HL-60 (cell line): ENCODE measurements around the gene PCNX2.

Experiments
- DNase-seq, 2 experiments: peaks; one replicate each; pipeline ENCODE4 v3.0.0-alpha.2; 2010 to 2020; ENCODE audit warnings: low read depth in 1 of 2, low spot score in 1 of 2
- H3K27ac ChIP-seq: fragments of 250-450 bp; sonication (Bioruptor Pico); replicated peaks from 2 replicates; pipeline ENCODE4 v1.5.1; 2020; ENCODE audit warnings: mild to moderate bottlenecking, moderate library complexity
- H3K27me3 ChIP-seq: fragments of 250-450 bp; sonication (Bioruptor Pico); 2 replicates; pipeline ENCODE4 v1.5.1; 2021; ENCODE audit warnings: mild to moderate bottlenecking, moderate library complexity; ENCODE audit not compliant: insufficient read depth, poor library complexity, severe bottlenecking
- H3K4me3 ChIP-seq: replicated peaks from 2 replicates; pipeline ENCODE4 v1.5.1; 2011; ENCODE audit warnings: mild to moderate bottlenecking, control low read depth, low read length; ENCODE audit not compliant: insufficient read depth
- GABPA ChIP-seq: IDR thresholded peaks from 2 replicates; pipeline ENCODE4 v1.6.1; 2012; ENCODE audit warnings: low read depth
- POLR2AphosphoS5 ChIP-seq: IDR thresholded peaks from 2 replicates; pipeline ENCODE4 v1.6.1; 2012; ENCODE audit warnings: low read depth
- SPI1 ChIP-seq: IDR thresholded peaks from 2 replicates; pipeline ENCODE4 v1.6.1; 2012; ENCODE audit warnings: low read depth, mild to moderate bottlenecking, borderline replicate concordance
- TF ChIP-seq, protein P1 (sequence below): IDR thresholded peaks from one replicate; pipeline ENCODE4 v1.5.1; 2011; ENCODE audit warnings: low read length, control low read depth, inconsistent platforms; ENCODE audit not compliant: insufficient read depth
- TF ChIP-seq, protein P2 (sequence below): IDR thresholded peaks from 2 replicates; pipeline ENCODE4 v1.6.1; 2012; ENCODE audit warnings: low read depth; ENCODE audit not compliant: insufficient replicate concordance

PCNX2 gene

DNA sequence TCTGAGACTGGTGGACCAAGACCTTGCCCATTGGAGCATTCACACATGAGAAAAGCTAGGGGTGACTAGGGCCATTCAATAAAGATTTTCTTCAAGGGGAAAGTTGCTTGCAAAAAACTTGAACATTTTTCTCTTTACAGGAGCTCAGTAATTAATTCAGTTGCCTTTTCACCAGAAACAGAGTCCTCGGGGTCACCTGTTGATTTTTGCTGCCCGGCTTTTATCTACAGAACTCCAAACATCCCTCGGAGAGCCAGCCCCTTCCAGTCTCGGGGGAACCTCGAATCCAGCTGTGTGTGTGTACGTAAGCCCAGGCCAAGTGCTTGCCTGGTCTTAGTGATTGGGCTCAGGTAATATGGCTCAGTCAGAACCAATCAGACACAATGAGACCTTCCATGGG is 47.5 kb downstream of the PCNX2 start:
- no peak overlapping the region for H3K4me3 ChIP-seq
- TF ChIP-seq, protein P1, sequence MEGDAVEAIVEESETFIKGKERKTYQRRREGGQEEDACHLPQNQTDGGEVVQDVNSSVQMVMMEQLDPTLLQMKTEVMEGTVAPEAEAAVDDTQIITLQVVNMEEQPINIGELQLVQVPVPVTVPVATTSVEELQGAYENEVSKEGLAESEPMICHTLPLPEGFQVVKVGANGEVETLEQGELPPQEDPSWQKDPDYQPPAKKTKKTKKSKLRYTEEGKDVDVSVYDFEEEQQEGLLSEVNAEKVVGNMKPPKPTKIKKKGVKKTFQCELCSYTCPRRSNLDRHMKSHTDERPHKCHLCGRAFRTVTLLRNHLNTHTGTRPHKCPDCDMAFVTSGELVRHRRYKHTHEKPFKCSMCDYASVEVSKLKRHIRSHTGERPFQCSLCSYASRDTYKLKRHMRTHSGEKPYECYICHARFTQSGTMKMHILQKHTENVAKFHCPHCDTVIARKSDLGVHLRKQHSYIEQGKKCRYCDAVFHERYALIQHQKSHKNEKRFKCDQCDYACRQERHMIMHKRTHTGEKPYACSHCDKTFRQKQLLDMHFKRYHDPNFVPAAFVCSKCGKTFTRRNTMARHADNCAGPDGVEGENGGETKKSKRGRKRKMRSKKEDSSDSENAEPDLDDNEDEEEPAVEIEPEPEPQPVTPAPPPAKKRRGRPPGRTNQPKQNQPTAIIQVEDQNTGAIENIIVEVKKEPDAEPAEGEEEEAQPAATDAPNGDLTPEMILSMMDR, result no peak
- no peak for TF ChIP-seq SPI1
- no peak for TF ChIP-seq POLR2AphosphoS5
- no peak for TF ChIP-seq GABPA
- TF ChIP-seq, protein P2, sequence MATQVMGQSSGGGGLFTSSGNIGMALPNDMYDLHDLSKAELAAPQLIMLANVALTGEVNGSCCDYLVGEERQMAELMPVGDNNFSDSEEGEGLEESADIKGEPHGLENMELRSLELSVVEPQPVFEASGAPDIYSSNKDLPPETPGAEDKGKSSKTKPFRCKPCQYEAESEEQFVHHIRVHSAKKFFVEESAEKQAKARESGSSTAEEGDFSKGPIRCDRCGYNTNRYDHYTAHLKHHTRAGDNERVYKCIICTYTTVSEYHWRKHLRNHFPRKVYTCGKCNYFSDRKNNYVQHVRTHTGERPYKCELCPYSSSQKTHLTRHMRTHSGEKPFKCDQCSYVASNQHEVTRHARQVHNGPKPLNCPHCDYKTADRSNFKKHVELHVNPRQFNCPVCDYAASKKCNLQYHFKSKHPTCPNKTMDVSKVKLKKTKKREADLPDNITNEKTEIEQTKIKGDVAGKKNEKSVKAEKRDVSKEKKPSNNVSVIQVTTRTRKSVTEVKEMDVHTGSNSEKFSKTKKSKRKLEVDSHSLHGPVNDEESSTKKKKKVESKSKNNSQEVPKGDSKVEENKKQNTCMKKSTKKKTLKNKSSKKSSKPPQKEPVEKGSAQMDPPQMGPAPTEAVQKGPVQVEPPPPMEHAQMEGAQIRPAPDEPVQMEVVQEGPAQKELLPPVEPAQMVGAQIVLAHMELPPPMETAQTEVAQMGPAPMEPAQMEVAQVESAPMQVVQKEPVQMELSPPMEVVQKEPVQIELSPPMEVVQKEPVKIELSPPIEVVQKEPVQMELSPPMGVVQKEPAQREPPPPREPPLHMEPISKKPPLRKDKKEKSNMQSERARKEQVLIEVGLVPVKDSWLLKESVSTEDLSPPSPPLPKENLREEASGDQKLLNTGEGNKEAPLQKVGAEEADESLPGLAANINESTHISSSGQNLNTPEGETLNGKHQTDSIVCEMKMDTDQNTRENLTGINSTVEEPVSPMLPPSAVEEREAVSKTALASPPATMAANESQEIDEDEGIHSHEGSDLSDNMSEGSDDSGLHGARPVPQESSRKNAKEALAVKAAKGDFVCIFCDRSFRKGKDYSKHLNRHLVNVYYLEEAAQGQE, result no peak
- no peak overlapping the region for H3K27ac ChIP-seq
- H3K27me3 ChIP-seq, result no peaks in the 10 kb centered on the region
- DNase-seq, result no peak

DNA sequence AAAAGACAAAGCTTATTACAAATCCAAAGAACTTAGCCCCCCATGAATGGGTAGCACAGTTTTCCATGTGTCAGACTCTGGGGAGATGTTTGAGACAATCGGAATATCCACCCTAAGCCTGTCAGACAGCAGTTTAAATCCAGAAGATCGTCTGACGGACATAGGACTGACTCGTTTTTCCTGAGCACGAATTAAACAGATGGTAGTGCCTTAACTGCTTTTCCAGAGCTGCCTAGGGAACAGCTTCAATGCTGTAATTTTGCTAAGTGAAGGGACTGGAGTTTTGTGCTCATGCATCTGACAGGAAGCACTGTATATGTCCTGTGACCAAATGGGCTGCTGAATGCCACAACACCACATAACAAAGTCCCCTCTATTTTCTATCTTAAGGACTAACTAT is 48.6 kb downstream of the PCNX2 start:
- no peak for DNase-seq
- no peaks in the 10 kb centered on the region for H3K27me3 ChIP-seq
- H3K27ac ChIP-seq, result no peak overlapping the region
- H3K4me3 ChIP-seq, result no peak overlapping the region
- TF ChIP-seq POLR2AphosphoS5 (no peak), GABPA (no peak)
- TF ChIP-seq, protein P2, result no peak

DNA sequence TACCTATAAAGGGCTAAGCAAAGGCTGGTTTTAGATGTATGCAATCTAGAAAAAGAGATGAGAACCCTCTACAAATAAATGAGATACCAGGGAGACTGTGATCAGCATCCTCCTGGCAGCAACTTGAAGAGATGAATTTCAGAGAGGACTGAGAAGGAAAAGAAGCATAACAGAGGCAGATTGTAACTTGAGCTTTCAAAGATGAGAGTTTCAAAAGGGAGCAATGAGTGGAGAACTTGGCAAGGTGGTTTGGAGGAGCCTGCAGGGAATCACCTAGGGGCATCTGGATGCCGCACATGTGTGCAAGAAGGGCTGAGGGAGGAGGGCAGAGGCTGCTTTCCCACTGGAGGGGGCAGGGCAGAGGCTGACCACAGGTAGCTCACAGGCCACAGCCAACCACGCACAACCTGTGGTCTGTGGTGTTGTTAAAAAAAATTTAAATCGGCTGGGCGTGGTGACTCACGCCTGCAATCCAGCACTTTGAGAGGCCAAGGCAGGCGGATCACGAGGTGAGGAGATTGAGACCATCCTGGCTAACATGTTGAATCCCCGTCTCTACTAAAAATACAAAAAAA is 50.2 kb downstream of the PCNX2 start:
- no peak overlapping the region for H3K27ac ChIP-seq
- TF ChIP-seq, protein P2, result no peak
- TF ChIP-seq GABPA (no peak), SPI1 (no peak), POLR2AphosphoS5 (no peak)
- TF ChIP-seq, protein P1, result no peak
- H3K27me3 ChIP-seq, result no peaks in the 10 kb centered on the region
- no peak overlapping the region for H3K4me3 ChIP-seq
- DNase-seq, result no peak
